Choroid plexus epithelial cell (primary cell): ENCODE measurements around the gene PIEZO2.

ENCODE experiments used
- DNase-seq: peaks from one replicate; pipeline ENCODE4 v3.0.0-alpha.2; 2010; ENCODE audit warnings: low read depth
- H3K4me3 ChIP-seq: 2 replicates; pipeline ENCODE4 v1.5.1; 2011; ENCODE audit warnings: low read depth, mild to moderate bottlenecking, control low read depth, low read length, moderate library complexity
- TF ChIP-seq, protein P1 (sequence below): conservative IDR thresholded peaks from 2 replicates; pipeline ENCODE4 v1.5.1; 2011; ENCODE audit warnings: low read depth, mild to moderate bottlenecking, control low read depth, inconsistent platforms, low read length, moderate library complexity

PIEZO2 gene

DNA sequence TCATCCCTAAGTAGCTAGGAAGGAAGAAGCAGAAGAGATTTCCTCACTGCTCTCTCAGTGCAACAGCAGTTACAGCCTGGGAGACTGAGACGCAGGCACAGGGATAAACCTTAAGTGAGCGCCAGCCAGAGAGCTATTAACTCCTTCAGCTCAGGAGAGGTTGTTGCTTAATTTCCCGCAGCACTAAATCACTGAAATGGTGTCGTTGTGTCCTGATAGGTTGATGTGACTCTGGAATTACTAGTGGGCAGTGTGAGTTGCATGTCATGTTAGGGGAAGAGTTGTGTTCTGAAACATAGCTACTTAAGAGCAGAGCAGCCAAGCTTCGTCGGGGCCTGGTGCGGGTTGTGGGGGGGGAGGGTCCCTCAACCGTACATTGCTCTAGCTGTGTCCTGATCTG lies 397.7 kb downstream of the PIEZO2 start:
- no peak for DNase-seq
- TF ChIP-seq, protein P1, sequence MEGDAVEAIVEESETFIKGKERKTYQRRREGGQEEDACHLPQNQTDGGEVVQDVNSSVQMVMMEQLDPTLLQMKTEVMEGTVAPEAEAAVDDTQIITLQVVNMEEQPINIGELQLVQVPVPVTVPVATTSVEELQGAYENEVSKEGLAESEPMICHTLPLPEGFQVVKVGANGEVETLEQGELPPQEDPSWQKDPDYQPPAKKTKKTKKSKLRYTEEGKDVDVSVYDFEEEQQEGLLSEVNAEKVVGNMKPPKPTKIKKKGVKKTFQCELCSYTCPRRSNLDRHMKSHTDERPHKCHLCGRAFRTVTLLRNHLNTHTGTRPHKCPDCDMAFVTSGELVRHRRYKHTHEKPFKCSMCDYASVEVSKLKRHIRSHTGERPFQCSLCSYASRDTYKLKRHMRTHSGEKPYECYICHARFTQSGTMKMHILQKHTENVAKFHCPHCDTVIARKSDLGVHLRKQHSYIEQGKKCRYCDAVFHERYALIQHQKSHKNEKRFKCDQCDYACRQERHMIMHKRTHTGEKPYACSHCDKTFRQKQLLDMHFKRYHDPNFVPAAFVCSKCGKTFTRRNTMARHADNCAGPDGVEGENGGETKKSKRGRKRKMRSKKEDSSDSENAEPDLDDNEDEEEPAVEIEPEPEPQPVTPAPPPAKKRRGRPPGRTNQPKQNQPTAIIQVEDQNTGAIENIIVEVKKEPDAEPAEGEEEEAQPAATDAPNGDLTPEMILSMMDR, result no peak

DNA sequence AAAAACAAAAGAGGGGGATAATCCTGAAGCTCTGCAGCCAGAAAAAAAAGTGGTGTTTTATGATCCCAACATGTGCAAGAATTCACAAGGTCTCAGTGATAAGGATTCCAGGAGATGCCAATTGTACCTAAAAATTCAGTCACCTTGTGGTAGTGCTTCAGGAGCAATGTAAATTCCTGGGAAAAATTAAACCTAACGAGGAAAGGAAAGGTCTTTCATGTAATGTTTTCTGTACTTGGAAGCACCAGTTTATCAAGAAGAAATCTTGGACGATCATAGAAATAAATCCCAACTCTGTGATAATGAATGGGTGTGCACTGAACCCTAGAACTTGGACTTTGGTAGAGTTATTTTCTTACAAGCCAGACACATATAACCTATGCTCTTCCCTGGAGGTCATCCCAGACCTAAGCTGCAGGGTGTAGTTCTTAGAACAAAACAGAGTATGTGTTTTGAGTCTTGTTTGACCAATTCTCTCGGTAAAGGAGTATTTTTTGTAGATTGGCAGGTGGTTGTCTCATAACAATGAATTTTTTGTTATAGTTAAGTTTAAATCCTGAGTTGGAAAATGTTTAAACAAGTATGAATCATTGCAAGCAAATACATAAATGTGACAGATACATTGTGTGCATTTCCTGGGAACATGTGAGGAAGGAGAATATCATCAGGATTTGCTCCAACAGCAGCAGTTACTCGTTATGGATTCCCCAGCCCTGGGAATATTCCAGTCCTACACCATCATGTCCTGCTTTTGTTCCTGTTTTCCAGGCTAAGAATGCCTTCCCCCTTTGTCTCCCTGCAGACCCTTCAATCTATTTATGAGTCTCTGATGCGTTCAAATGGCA lies 399.0 kb downstream of the PIEZO2 start:
- H3K4me3 ChIP-seq, result no peak overlapping the region
- TF ChIP-seq, protein P1, result no peak
- no peak for DNase-seq

More for the DNA sequence above, 397.7 kb downstream of the PIEZO2 start:
- H3K4me3 ChIP-seq, result no peak overlapping the region

DNA sequence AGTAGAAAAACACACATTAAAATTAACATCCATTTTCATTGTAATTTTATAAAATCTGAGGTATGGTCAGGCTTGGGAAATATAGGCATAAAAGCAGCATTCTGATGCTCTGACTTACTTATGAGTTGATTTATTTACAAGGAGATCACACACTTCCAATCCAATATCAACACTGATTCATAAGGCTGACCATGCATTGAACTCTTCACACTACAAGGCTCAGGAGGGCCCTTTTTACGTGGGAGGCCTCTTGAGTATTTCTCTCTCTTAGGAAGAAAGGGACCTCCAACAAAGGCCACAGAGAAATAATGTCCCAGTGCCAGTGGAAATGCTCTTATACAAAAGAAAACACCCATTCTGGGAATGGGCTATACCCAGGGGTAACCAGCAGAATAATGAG lies 400.7 kb downstream of the PIEZO2 start:
- peak; percentile 65 for DNase-seq
- TF ChIP-seq, protein P1, result no peak
- no peak overlapping the region for H3K4me3 ChIP-seq

DNA sequence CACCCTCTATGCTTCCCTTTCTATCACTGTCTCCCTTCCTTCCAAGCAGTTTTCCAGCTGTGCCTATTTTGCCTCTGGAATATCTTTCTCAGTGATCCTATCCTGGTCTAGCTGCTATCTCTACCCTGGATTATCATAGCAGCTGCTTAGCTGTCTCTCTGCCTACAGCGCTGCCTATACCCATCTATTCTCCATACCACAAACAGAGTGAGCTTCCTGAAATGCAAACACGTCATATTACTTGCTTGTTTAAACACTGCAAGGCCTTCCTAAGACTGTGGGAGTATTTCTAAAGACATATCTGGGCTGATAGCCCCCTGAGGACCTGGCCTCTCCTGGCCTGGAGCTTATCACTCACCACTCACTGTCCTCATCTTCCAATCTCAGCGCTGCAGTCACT lies 403.4 kb downstream of the PIEZO2 start:
- DNase-seq, result no peak
- TF ChIP-seq, protein P1, result no peak
- no peak overlapping the region for H3K4me3 ChIP-seq

DNA sequence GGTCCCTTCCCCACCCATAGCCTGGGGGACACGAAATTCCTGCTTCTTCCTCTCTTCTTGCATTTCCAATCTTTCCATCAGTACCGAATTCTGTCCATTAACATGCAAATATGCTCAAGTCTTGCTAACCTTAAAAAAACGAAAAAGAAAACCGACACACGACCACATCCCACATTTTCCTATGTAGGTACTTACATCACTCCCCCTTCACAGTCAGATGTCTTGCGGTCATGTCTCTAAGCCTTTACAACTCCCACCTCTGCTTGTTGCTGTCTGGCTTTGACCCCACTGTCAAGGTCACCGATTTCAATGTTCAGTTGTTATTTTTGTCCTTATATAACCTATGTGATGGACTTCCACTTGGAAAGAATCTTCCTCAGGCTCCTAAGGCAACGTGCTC lies 404.1 kb downstream of the PIEZO2 start:
- no peak overlapping the region for H3K4me3 ChIP-seq
- no peak for DNase-seq
- TF ChIP-seq, protein P1, result no peak

DNA sequence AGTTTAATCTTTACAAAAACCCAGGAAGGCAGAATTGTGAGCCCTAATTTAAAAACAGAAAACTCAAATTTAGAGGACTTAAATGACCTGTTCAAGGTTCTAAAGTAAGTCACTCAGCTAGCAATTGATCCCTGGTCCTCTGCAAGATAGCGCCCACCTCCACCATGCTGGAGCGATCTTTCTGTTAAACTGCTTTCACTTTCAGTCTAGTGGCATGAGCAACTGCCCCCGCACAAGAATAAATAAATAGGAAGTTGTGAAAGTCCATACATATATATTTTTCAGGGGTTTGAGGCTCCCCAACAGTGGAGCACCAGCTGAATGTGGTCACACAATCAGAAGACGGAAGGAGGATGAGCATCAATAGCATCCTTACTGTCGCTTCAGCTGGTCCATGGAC lies 405.6 kb downstream of the PIEZO2 start:
- TF ChIP-seq, protein P1, result no peak
- DNase-seq, result no peak
- H3K4me3 ChIP-seq, result no peak overlapping the region

DNA sequence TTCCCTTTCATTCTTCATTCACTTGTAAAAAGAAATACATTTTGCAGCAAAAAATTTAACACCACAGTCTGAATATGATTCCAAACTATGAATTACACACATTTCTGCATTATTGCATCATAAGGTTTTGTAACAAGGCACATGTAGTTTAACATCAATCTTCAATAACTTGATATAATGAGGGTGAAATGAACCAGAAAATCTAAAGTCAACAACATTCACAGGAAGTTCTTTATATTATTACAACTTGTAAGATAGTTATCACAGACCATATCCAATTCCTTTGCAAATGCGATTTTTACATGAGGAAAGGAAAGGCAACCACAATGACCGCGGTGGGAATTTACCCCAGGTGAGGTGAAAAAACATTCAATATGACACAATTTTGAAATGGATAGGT lies 410.2 kb downstream of the PIEZO2 start:
- TF ChIP-seq, protein P1, result no peak
- no peak overlapping the region for H3K4me3 ChIP-seq
- DNase-seq, result peak; percentile 55
